GM12878 (cell line): ENCODE data around the gene CHN2.

ENCODE experiments used
- CEBPB ChIP-seq, 2 experiments: fragments of 150-350 bp in 1 of 2; IDR thresholded peaks; 2 replicates each; pipeline ENCODE4 v1.6.1; 2012 to 2014; ENCODE audit warnings: low read depth in 2 of 2, low read length in 2 of 2, borderline replicate concordance in 1 of 2, inconsistent platforms in 1 of 2
- CTCF ChIP-seq, 3 experiments: IDR thresholded peaks in 2 of 3; conservative IDR thresholded peaks in 1 of 3; 2 replicates each; pipeline ENCODE4 v1.5.1; 2011; ENCODE audit warnings: low read depth in 3 of 3, low read length in 3 of 3, mild to moderate bottlenecking in 3 of 3, control low read depth in 2 of 3, moderate library complexity in 2 of 3, inconsistent platforms in 1 of 3, mixed read lengths in 1 of 3; ENCODE audit not compliant: control insufficient read depth in 2 of 3, insufficient read depth in 1 of 3; ENCODE audit errors: extremely low read depth in 1 of 3
- E2F8 ChIP-seq: fragments of 450-650 bp; IDR thresholded peaks from 2 replicates; pipeline ENCODE4 v1.6.1; 2018; ENCODE audit warnings: mild to moderate bottlenecking, low read depth, moderate library complexity; ENCODE audit not compliant: partially characterized antibody
- ELK1 ChIP-seq: IDR thresholded peaks from 2 replicates; pipeline ENCODE4 v1.6.1; 2012; ENCODE audit warnings: low read depth, low read length, improper control_type of control experiment
- EP300 ChIP-seq, 2 experiments: fragments of 150-350 bp in 1 of 2; IDR thresholded peaks; 2 replicates each; pipeline ENCODE4 v1.6.1; 2011 to 2012; ENCODE audit warnings: low read depth in 2 of 2, low read length in 2 of 2, borderline replicate concordance in 1 of 2, improper control_type of control experiment in 1 of 2, inconsistent platforms in 1 of 2; ENCODE audit not compliant: control insufficient read depth in 1 of 2
- POLR2AphosphoS5 ChIP-seq: IDR thresholded peaks from 2 replicates; pipeline ENCODE4 v1.6.1; 2011; ENCODE audit warnings: mild to moderate bottlenecking, low read length, inconsistent platforms
- RELA ChIP-seq: fragments of 450-650 bp; IDR thresholded peaks from 2 replicates; pipeline ENCODE4 v1.8.0; 2014; ENCODE audit warnings: borderline replicate concordance; ENCODE audit not compliant: partially characterized antibody

DNA sequence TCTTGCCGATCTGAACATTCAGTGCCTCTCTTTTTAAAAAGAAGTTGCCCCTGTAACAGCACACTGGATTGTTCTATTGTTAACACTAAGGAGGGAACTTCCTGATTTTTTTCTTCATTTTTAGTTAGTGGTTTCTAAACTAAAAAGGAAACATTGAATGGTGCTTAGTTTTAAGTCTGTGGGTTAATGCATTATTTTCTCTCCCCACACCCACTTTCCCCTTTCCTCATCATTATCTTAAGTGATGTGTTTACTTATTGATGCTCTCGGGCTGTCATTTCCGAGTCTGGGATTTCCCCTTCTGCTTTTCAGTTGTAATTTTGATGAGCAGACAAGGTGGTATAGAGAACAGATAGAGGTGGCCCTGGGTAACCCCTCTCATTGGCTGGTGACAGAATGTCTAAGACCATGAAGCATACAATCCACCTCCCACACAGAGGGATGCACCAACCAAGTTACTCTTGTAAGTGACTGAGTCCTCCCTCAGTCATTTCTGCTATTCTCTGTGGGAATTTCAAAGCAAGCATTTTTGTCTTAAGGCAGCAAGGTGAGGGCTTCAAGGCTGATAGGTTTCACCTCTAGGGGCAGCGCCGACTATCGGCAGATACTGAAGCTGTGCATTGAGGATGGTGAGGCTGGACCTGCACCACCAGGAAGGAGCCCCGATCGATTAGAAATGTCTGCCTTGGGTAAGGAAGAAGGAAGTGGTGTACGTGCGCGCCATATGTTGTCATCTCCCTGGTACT lies 49.5 kb downstream of the CHN2 start:
- TF ChIP-seq E2F8 (no peak), CEBPB (IDR thresholded peaks at IDR 0.05; ENCODE audit: borderline replicate concordance in 1 of 2, low read depth in 2 of 2, low read length in 2 of 2) (no peak), CTCF (IDR thresholded peaks at IDR 0.05 in 2 of 3, conservative IDR thresholded peaks at IDR 0.05 in 1 of 3; ENCODE audit: control insufficient read depth in 2 of 3, extremely low read depth in 1 of 3, insufficient read depth in 1 of 3, low read depth in 3 of 3, low read length in 3 of 3) (peak; percentile 26 to 52 (median 45); a peak in 5 of 6 replicates), POLR2AphosphoS5 (no peak), EP300 (IDR thresholded peaks at IDR 0.05; ENCODE audit: borderline replicate concordance in 1 of 2, control insufficient read depth in 1 of 2, low read depth in 2 of 2, low read length in 2 of 2) (no peak), ELK1 (no peak), RELA (no peak)
